ENCODE results near the gene TBC1D4.

The TBC1D4 gene

GRCh38 chr13:75369981-75370380 is 112.0 kb downstream of the TBC1D4 start:
- TF ChIP-seq POLR2A (IDR thresholded peaks at IDR 0.05; ENCODE audit: low read length) (no peak), GATA1 (IDR thresholded peaks at IDR 0.05; ENCODE audit: low read depth, low read length) (no peak)
- no peak for DNase-seq

- TF ChIP-seq GATA1 (IDR thresholded peaks at IDR 0.05; ENCODE audit: low read depth, low read length) (no peak), POLR2A (IDR thresholded peaks at IDR 0.05; ENCODE audit: low read length) (no peak)
- DNase-seq = no peak
Observed at GRCh38 chr13:75368167-75368566, 113.8 kb downstream of the TBC1D4 start.

GRCh38 chr13:75366380-75367280 is 115.3 kb downstream of the TBC1D4 start:
- DNase-seq = no peak

GRCh38 chr13:75365724-75366173 is 116.2 kb downstream of the TBC1D4 start:
- DNase-seq = no peak

More at GRCh38 chr13:75366380-75367280, 115.3 kb downstream of the TBC1D4 start:
- TF ChIP-seq GATA1 (IDR thresholded peaks at IDR 0.05; ENCODE audit: low read depth, low read length) (no peak), POLR2A (IDR thresholded peaks at IDR 0.05; ENCODE audit: low read length) (no peak)

GRCh38 chr13:75364131-75364713 is 117.7 kb downstream of the TBC1D4 start:
- no peak for DNase-seq
- TF ChIP-seq POLR2A (IDR thresholded peaks at IDR 0.05; ENCODE audit: low read length) (no peak), GATA1 (IDR thresholded peaks at IDR 0.05; ENCODE audit: low read depth, low read length) (no peak)

More at GRCh38 chr13:75365724-75366173, 116.2 kb downstream of the TBC1D4 start:
- no peak for TF ChIP-seq GATA1 (IDR thresholded peaks at IDR 0.05; ENCODE audit: low read depth, low read length)
- TF ChIP-seq POLR2A (IDR thresholded peaks at IDR 0.05; ENCODE audit: low read length) = no peak

GRCh38 chr13:75363371-75363770 is 118.6 kb downstream of the TBC1D4 start:
- DNase-seq = no peak
- TF ChIP-seq GATA1 (IDR thresholded peaks at IDR 0.05; ENCODE audit: low read depth, low read length) (no peak), POLR2A (IDR thresholded peaks at IDR 0.05; ENCODE audit: low read length) (no peak)

- TF ChIP-seq GATA1 (IDR thresholded peaks at IDR 0.05; ENCODE audit: low read depth, low read length) = no peak
- no peak for TF ChIP-seq POLR2A (IDR thresholded peaks at IDR 0.05; ENCODE audit: low read length)
Observed at GRCh38 chr13:75362026-75362425, 119.9 kb downstream of the TBC1D4 start.

GRCh38 chr13:75360170-75360569 is 121.8 kb downstream of the TBC1D4 start:
- DNase-seq = no peak
- no peak for TF ChIP-seq GATA1 (IDR thresholded peaks at IDR 0.05; ENCODE audit: low read depth, low read length)
- no peak for TF ChIP-seq POLR2A (IDR thresholded peaks at IDR 0.05; ENCODE audit: low read length)

More at GRCh38 chr13:75362026-75362425, 119.9 kb downstream of the TBC1D4 start:
- DNase-seq = no peak

GRCh38 chr13:75359266-75359665 is 122.7 kb downstream of the TBC1D4 start:
- no peak for DNase-seq
- TF ChIP-seq GATA1 (IDR thresholded peaks at IDR 0.05; ENCODE audit: low read depth, low read length) = no peak
- TF ChIP-seq POLR2A (IDR thresholded peaks at IDR 0.05; ENCODE audit: low read length) = no peak

- DNase-seq = peak; percentile 88 to 89
- no peak for TF ChIP-seq POLR2A (IDR thresholded peaks at IDR 0.05; ENCODE audit: low read length)
- no peak for TF ChIP-seq GATA1 (IDR thresholded peaks at IDR 0.05; ENCODE audit: low read depth, low read length)
Observed at GRCh38 chr13:75357576-75358289, 124.2 kb downstream of the TBC1D4 start.

GRCh38 chr13:75356421-75356820 is 125.5 kb downstream of the TBC1D4 start:
- DNase-seq = no peak
- no peak for TF ChIP-seq POLR2A (IDR thresholded peaks at IDR 0.05; ENCODE audit: low read length)
- no peak for TF ChIP-seq GATA1 (IDR thresholded peaks at IDR 0.05; ENCODE audit: low read depth, low read length)

GRCh38 chr13:75355609-75356008 is 126.4 kb downstream of the TBC1D4 start:
- TF ChIP-seq POLR2A (IDR thresholded peaks at IDR 0.05; ENCODE audit: low read length) (no peak), GATA1 (IDR thresholded peaks at IDR 0.05; ENCODE audit: low read depth, low read length) (no peak)
- DNase-seq = no peak

GRCh38 chr13:75353781-75354193 is 128.2 kb downstream of the TBC1D4 start:
- DNase-seq = no peak
- TF ChIP-seq GATA1 (IDR thresholded peaks at IDR 0.05; ENCODE audit: low read depth, low read length) = no peak
- TF ChIP-seq POLR2A (IDR thresholded peaks at IDR 0.05; ENCODE audit: low read length) = no peak

Data from erythroblast (primary cell).